M059J (cell line): ENCODE measurements around the gene PNCK. TPM values are rescaled to one million over a fixed set of nuclear protein-coding genes. Genes with fewer than 3 reads are reported as not detected.
"Not testable (repeated sequence)": the region's sequence is repeated elsewhere in the genome, so short reads cannot be mapped to it uniquely, and the experiment has no call there.

Source experiments
- DNase-seq: peaks from one replicate; pipeline ENCODE4 v3.0.0-alpha.2; 2012; ENCODE audit warnings: low read depth
- total RNA-seq: library from RNA; depleted of rRNA; stranded (reverse); fragments of >200 nt; shearing (Covaris generic); gene quantifications from 2 replicates; pipeline ENCODE4 v1.2.3, GENCODE V29; 2014

PNCK gene
- total RNA-seq, 1 experiment from 2014 or later = not detected

DNA sequence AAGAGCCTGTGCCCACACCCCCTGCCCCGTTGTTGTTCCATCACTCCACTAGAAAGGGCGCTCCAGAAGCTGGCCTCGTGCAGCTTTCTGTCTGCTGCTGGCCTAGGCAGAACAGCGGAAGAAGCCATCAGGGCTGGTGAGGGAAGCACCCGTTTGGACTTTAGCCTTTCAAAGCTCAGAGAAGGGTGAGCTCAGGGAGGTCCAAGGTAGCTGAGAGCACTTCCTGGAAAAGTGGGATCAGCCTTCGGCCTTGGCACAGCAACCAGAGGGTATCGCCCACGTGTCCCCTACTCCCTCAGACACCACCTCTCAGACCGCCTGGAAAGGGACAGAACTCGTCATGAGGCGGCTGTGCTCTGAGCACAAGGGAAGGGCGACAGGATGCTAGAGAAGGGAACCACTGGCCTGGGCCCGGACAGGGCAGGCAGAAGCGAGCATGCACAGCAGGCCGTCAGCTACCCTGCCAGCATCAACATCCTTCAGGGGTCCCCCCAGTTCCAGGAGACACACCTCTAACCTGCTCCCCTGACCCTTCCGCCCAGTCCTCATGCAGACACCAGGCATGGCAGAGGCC is 25.7 kb upstream of the PNCK start:
- not testable (repeated sequence) for DNase-seq

GRCh38 chrX:153697924-153698865 is 24.6 kb upstream of the PNCK start:
- no peak for DNase-seq

DNA sequence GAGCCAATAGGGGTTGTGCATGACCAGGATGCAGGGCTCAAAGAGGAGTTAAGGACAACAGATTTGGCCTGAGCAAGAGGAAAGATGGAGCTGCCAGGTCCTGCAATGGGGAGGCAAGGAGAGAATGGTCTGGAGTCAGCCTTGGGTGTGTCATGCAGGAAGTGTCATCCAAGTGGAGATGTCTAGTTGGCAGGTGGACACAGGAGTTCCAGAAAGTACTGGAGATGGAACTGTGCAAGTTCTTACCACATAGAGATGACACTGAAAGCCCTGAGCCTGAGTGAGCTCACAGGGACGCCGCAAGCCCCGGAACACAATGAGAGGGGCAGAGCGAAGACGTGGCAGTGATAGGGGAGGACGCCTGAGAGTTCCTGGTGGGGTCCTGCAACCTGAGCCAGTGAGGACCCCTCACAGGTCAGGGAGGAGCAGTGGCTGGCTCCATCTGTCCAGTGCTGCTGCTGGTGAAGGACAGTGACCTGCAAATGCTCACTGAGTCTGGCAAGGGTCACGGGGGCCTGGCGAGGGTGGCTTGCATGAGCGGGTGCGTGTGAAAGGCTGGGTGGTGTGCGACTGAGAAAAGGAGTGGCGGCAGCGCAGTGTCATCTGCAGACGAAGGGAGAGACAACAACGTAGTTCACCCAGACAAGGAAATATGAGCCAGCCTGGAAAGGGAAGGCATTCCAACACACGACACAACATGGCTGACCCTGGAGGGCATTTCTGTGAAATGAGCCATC is 23.5 kb upstream of the PNCK start:
- DNase-seq = not testable (repeated sequence)

- not testable (repeated sequence) for DNase-seq
These were observed 22.9 kb upstream of the PNCK start for GRCh38 chrX:153696538-153696937.

DNA sequence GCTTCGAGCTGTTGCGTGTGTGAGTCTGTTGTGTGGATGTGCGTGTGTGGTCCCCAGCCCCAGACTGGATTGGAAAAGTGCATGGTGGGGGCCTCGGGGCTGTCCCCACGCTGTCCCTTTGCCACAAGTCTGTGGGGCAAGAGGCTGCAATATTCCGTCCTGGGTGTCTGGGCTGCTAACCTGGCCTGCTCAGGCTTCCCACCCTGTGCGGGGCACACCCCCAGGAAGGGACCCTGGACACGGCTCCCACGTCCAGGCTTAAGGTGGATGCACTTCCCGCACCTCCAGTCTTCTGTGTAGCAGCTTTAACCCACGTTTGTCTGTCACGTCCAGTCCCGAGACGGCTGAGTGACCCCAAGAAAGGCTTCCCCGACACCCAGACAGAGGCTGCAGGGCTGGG is 22.5 kb upstream of the PNCK start:
- DNase-seq = no peak

GRCh38 chrX:153694687-153695270 is 21.2 kb upstream of the PNCK start:
- no peak for DNase-seq

- DNase-seq = not testable (repeated sequence)
These were observed 20.6 kb upstream of the PNCK start for GRCh38 chrX:153694256-153694655.

DNA sequence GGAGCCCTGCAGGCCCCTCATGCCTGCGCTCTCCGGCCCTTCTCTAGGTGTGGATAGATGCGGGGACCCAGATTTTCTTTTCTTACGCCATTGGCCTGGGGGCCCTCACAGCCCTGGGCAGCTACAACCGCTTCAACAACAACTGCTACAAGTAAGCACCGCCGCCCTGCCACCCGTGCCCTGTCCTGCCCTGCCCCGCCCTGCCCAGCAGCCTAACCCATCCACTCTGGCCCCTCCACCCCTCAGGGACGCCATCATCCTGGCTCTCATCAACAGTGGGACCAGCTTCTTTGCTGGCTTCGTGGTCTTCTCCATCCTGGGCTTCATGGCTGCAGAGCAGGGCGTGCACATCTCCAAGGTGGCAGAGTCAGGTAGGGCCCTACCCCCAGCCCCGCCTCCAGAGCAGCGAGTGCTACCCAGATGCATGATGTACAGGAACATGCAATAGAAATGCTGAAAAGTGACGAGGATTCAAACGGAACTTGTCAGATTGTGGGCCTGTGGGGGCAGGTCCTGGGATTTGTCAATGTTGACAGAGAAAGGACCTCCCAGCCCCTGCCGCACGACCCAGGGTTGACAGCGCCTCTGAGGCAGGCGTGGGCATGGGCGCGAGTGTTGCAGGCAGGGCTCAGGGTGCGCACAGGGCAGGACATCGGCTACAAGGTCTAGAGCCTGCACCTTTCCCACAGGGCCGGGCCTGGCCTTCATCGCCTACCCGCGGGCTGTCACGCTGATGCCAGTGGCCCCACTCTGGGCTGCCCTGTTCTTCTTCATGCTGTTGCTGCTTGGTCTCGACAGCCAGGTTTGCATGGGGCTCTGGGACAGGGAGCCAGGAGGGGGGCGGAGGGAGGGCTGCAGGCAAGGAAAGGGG is 19.8 kb upstream of the PNCK start:
- no peak for DNase-seq

GRCh38 chrX:153692611-153693156 is 19.1 kb upstream of the PNCK start:
- DNase-seq = no peak

- no peak for DNase-seq
These were observed 18.4 kb upstream of the PNCK start for GRCh38 chrX:153692003-153692402.

DNA sequence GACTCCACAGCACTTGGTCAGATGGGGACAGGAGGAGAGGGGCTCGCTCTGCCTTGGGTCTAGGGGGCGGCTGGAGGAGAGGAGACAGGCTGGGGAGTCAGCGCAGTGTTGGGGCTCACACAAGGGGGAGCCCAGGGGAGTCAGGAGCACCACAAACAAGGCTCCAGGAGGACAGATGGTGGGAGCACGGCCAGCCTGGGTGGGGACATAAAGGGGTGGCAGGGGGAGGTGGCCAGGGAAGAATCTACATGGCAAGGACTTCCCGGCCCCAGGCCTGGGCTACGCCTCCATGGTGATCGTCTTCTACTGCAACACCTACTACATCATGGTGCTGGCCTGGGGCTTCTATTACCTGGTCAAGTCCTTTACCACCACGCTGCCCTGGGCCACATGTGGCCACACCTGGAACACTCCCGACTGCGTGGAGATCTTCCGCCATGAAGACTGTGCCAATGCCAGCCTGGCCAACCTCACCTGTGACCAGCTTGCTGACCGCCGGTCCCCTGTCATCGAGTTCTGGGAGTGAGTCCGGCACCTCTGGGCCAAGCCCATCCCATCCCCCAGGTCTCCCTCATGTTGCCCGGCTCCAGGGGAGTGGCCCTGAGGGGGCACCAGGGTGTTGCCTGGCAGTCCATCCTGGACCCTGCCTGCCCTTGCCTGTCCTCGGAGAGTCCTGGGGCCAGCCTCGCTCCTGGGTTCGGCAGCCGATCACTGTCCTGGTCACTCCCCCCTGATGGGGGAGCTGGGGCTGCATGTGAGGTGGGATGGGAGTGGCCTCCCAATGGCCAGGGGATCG is 17.6 kb upstream of the PNCK start:
- DNase-seq = not testable (repeated sequence)

DNA sequence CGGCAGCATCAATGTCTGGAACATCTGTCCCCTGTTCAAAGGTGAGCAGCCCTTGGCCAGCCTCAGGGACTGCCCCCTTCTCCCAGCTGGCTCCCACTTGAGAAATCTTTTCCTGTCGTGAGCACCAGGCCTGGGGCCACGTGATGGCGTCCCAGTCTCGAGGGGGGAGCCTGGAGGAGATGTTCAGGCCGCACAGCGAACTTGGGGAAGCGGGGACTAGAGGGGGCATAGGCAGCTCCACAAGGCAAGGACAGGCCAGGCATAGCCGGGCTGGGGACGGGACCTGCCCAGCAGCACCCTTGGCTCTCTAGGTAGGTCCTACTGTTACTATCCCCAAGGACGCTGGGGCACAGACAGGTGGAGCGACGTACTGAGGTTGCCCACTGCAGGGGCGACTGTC is 16.9 kb upstream of the PNCK start:
- DNase-seq = no peak

- DNase-seq = peak; percentile 55
These were observed 16.2 kb upstream of the PNCK start for GRCh38 chrX:153689654-153690465.

- peak; percentile 45 for DNase-seq
These were observed 15.4 kb upstream of the PNCK start for GRCh38 chrX:153688911-153689590.

DNA sequence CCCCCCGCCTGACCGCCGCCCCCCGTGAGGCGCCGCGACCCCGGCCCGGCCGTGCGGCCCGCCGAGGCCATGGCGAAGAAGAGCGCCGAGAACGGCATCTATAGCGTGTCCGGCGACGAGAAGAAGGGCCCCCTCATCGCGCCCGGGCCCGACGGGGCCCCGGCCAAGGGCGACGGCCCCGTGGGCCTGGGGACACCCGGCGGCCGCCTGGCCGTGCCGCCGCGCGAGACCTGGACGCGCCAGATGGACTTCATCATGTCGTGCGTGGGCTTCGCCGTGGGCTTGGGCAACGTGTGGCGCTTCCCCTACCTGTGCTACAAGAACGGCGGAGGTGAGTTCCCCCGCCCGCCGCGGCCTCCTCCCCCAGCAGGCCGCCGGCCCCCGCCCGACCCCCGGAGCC is 14.9 kb upstream of the PNCK start:
- DNase-seq = no peak

GRCh38 chrX:153688071-153688470 is 14.5 kb upstream of the PNCK start:
- DNase-seq = no peak

DNA sequence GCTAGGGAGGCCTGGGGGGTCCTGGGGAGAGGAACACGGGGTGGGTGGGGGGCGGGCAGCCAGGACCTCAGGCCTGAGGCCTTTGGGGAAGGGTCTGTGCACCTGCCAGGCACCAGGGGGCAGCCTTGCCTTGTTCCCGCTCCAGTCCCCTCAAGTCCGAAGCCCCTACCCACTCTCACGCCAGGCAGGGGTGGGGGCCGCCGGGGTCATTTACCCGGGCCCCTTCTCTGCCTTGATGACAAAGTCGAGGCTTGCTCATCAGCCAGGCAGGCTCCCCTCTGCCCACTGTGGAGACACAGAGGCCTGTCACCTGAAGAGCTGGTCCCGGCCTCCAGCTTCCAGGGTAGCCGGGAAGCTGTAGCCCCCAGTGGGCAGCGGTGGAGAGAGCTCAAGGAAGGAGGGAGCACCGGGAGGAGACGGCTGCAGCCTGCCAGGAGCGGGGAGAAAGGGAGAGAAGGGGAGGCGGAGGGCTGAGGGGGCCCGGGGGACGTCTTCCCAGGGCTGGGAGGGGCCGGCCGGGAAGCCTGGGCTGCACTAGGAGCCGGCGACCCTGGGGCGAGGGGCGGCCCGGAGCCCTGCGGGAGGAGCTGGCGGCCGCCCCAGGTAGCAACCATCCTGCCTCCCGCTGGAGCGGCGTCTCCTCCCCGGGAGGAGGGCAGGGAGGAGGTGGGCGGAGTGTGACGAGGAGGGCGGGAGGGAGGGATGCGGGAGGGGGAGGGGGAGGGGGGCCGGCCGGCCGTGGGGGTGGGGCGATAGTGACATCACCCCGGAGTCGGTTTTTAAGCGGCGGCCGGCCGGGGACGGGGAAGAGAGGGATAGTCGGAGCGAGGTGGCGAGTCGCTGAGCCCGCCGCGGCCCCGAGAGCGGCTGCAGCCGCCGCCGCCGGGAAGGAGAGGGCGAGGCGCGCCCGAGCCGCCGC is 13.8 kb upstream of the PNCK start, which contains the start of gene SLC6A8:
Gene SLC6A8, plus strand, starts transcription at position 806 of the 919 bp plus-strand sequence. CDS start 649 bp downstream, outside the sequence.
- DNase-seq = peak; percentile 63
